HEK293 (cell line): ENCODE data around the gene TBX3.

Experiments
- ZBTB8A ChIP-seq: fragments of 450-650 bp; formaldehyde crosslinking; IDR thresholded peaks from 2 replicates; pipeline ENCODE4 v1.5.1; 2016; ENCODE audit warnings: missing biosample characterization, missing genetic modification characterization
- ZNF645 ChIP-seq: fragments of 450-650 bp; formaldehyde crosslinking; IDR thresholded peaks from 2 replicates; pipeline ENCODE4; 2016; ENCODE audit warnings: missing biosample characterization, missing genetic modification characterization
- ZNF777 ChIP-seq: fragments of 450-650 bp; formaldehyde crosslinking; IDR thresholded peaks from 2 replicates; pipeline ENCODE4 v1.5.1; 2017; ENCODE audit warnings: missing biosample characterization, missing genetic modification characterization, borderline replicate concordance
- TF ChIP-seq, protein P1 (sequence below): fragments of 450-650 bp; formaldehyde crosslinking; IDR thresholded peaks from 2 replicates; pipeline ENCODE4 v1.5.1; 2016; ENCODE audit warnings: missing biosample characterization, missing genetic modification characterization

- TF ChIP-seq ZNF645 (no peak), ZNF777 (tag by site-specific recombination) (no peak), ZBTB8A (no peak)
- TF ChIP-seq, protein P1, sequence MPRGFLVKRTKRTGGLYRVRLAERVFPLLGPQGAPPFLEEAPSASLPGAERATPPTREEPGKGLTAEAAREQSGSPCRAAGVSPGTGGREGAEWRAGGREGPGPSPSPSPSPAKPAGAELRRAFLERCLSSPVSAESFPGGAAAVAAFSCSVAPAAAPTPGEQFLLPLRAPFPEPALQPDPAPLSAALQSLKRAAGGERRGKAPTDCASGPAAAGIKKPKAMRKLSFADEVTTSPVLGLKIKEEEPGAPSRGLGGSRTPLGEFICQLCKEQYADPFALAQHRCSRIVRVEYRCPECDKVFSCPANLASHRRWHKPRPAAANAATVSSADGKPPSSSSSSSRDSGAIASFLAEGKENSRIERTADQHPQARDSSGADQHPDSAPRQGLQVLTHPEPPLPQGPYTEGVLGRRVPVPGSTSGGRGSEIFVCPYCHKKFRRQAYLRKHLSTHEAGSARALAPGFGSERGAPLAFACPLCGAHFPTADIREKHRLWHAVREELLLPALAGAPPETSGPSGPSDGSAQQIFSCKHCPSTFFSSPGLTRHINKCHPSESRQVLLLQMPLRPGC (tag by site-specific recombination), result no peak
Measured at GRCh38 chr12:114681116-114681871, 2.7 kb downstream of the TBX3 start.
